ENCODE measurements around the gene TLE6.
"Not testable (repeated sequence)": the region's sequence is repeated elsewhere in the genome, so short reads cannot be mapped to it uniquely, and the experiment has no call there.

The TLE6 gene

DNA sequence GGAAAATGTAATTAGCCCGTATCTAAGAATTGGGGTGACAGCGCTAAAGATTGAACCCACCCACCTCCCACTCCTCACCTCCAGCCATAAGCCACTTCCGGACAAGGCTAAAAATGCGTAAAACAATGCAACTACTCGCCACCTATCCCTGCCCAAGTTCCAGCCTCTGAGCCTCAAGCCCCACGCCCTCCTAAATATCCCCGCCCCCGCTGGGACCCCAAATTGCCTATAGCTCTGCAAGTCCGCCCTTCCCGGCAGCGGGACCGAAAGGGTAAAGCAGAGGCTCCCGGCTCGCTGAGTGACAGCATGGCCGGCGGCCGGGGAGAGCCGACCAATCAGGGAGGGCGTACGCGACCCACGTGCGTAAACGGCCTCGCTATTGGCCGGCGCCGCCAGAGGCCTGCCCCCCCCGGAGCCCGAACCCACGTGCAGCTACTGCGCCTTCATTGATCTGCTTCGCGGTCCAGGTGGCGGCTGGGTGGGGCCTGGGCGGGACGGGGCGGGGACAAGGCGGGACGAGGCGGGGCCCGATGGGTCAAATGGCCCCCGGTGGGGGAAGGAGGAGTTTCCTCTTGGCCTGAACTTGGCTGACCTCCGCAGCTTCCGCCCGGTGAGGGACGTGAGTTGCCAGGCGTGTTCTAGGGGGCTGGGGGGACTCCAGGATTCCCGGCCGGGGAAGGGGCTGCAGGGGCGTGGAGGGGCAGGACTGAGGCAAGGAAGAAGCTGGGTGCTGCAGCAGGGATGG is at the start of gene TLE6:
TLE6 (plus strand) TSS at position 564 of the 745 bp plus-strand sequence. CDS start 670 bp downstream, outside the sequence.
- peak; percentile 81 for DNase-seq

DNA sequence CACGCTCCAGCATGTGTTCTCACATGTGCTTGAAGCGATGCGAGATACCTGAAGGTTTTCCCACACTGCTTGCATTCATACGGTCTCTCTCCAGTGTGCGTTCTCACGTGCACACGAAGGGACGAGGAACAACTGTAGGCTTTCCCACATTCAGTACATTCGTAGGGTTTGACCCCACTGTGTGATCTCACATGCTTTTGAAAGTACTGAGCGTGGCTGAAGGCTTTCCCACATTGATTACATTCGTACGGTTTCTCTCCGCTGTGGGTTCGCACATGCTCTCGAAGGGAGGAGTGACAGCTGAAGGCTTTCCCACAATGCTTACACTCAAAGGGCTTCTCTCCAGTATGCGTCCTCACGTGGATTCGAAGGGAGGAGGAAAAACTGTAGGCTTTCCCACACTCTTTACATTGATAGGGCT is 43.9 kb upstream of the TLE6 start:
- no peak for DNase-seq

DNA sequence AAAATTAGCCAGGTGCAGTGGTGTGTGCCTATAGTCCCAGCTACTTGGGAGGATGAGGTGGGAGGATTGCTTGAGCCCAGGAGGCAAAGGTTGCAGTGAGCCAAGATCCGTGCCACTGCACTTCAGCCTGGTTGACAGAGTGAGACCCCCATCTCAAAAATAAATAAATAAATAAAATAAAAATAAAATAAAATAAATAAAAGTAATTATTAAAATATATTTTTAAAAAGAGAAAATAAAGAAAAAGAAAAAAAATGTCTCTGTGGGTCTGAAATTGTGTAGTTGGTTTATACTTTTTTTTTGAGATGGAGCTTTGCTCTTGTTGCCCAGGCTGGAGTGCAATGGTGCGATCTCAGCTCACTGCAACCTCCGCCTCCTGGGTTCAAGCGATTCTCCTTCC is 41.5 kb upstream of the TLE6 start:
- DNase-seq = not testable (repeated sequence)

DNA sequence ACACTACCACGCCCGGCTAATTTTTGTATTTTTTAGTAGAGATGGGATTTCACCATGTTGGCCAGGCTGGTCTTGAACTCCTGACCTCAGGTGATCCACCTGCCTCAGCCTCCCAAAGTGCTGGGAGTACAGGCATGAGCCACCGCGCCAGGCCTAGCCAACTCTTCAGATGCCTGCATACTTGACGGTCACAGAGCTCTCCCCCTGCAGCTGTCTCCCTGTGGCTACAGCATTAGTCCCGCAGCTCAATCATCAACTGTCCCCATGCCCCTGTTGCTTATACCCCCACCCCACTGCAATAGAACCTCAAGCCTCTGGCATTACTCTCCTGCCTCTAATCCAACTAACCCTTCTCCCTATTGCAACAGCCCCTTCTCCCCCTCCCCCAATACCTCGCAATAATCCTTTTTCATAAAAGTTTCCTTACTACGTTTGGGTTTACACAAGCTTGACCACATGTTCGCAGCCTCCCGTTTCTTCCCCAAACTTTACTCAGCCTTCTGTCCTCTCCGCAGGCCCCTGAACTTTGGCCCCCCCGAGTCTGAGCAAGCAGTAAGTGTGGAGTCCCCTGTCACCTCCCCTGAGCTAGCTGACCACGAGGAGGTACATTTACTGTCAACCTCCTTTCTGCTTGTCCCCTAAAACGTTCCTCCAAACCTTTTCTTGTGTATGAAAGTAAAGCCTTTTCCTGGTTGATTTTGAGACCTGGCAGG is 34.3 kb upstream of the TLE6 start:
- no peak for DNase-seq

DNA sequence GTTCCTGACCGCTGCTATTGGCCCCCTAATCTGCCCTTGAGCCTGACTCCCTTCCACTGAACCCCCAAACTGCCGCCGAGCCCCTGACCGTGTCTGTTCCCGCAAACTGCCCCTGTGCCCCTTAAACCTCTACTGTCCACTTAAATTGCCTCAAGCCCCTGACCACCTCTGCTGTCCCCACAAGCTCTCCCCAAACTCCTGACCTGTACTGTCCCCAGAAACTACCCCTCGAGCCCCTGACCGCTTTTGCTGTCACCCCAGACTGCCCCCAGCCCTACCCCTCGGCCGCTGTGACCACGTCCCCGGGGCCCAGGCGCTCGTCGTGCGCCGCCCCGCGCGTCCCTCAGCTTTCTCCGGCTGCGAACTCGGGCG is 33.0 kb upstream of the TLE6 start:
- no peak for DNase-seq

DNA sequence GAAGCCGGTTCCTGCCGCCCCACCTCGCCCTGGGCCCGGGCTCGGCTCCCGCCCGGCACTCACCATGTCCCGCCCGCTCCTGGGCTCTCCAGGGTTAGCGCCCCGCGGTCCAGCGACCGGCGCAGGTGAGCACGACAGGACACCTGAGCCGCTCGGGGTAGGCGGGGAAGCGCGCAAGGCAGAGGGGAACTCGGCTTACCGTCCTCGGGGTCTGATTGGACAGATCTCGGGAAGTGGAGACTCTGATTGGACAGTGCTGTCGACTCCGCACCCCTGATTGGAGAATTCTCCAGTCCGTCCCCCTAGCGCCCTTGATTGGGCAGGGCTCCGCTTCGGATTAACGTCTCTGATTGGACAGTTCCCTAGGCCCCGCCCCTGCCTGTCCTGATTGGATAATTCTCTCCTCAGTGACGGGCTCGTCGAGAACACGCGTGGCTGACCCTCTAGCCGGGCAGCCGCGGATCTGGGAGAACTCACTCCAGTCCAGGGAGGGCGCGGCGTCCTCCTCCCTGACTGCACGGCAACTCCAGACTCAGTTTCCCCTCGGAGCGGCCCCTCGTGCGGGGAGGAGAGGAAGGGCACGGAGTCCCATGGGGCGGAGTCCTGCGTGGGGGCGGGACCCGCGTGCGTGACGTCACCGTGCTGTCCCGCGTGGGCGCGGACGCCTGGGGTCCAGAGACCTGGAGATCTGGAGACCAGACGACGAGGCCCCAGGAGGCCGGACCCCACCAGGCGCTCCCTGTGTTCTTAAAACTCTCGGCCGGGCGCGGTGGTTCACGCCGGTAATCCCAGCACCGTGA is 32.4 kb upstream of the TLE6 start, which contains the start of gene ZNF77:
ZNF77 (minus strand) TSS at position 197 of the 800 bp plus-strand sequence; CDS start at position 66, 131 bp downstream.
- peak; percentile 93 for DNase-seq

DNA sequence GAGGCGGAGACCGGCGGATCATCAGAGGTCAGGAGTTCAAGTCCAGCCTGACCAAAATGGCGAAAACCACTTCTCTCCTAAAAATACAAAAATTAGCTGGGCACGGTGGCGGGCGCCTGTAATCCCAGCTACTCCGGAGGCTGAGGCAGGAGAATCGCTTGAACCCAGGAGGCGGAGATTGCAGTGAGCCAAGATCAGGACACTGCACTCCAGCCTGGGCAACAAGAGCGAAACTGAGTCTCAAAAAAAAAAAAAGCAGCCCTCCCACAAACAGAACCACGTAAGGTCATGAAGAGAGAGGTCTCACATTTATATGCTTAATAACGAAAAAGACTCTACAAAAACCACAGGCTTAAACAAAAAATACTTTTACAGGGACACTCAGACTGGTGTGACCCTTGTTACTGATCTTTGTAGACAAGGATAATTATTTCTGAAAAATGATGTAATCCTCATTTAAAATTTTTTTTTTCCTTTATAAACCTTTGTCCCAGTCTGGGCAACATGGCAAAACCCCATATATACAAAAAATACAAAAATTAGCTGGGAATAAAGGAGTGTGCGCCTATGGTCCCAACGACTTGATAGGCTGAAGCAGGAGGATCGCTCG is 31.7 kb upstream of the TLE6 start:
- DNase-seq = no peak

DNA sequence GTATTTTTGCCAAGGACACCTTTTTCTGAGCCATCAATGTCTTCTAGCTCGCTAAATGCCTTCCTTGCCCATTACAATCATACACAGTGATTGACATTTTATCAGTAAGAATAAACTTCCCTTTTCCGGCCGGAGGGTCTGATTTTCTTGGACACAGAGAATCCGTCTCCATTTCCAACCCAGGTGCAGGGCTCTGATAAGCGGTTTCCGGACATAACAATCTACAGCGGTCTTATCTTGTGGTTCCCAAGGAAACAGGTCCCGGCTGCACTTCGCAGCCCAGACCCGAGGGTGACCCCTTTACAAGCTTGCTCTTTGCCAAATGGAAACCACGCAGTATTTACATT is 27.5 kb upstream of the TLE6 start:
- DNase-seq = peak; percentile 90

DNA sequence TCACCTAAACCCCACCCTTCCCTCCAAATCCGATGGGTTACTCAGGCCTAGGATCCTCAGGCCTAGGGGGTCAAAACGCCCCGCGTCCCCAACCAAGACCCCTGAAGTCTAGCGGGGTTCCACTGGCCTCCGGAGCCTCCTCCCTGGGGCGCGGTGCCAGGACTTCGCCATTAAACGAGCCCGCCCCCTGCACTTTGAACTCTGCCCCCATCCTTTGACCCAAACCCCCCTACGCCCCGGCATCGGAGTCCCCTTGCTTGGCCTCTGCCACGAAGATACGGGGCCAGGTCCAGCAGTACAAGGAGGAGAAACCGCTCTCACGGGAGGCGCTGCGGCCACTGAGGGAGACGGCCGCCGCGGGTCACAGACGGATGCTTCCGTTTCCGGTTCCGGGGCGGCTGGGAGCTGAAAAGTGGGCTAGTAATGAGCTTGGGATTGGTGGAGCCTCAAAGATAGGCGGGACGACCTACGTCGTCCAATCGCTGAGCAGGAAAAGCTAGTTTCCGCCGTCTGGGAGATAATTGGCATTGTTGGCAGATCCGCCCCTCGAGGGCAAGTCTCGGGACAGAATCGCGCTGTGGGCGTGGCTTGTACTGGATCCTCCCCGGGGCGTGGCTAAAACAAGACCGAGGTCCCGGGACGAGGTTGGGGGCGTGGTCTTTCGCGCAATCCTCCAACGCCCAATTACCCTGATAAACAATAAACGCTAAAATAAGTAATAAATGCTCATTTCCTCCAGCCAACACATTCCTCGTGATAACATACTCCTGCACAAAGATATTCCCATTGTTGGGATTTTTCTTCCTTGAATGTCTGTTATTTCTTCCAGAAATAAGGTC is 26.9 kb upstream of the TLE6 start:
- DNase-seq = peak; percentile 98

DNA sequence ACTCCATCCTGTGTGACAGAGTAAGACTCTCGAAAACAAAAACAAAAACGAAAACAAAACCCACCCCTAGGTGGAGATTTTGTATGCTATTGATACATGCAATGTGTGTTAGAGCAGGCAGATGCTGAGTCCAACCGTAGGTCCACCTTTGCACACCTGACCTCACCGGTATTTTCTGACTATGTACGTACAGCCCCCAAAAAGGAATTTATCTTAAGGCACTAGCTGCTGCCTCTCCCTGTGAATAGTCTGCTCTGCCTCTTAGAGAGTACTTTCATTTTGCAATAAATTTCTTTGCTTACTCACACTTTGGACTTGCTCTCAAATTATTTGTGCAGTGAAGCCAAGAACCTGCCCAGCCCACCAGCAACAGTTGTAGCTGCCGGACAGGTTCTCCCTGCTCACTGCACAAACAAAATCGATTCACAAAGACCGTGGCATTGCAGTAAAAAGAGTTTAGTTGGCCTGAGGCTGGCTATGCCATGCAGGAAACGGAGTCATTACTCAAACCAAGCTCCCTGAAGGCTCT is 24.3 kb upstream of the TLE6 start:
- no peak for DNase-seq

DNA sequence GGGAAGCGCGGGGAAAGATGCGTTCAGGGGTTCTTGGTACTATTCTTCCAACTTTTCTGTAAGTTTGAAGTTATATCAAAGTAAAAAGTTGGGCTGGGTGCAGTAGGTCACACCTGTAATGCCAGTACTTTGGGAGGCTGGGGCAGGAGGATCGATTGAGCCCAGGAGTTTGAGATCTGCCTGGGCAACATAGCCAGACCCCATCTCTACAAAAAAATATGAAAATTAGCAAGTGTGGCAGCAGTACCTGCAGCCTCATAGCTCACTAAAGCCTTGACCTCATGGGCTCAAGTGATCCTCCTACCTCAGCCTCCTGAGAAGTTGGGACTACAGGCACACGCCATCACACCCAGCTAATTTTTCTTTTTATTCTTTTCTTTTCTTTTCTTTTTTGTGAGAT is 20.2 kb upstream of the TLE6 start:
- no peak for DNase-seq

DNA sequence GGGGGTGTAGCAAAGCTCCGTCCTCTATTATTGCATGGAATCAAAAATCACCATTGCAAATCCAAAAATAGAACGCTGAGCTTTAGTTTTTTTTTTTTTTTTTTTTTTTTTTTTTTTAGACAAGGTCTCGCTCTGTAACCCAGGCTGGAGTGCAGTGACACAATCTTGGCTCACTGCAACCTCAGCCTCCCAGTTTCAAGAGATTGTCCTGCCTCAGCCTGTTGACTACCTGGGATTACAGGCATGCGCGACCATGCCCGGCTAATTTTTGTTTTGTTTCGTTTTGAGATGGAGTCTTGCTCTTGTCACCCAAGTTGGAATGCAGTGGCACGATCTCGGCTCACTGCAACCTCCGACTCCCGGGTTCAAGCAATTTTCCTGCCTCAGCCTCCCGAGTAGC is 17.2 kb upstream of the TLE6 start:
- DNase-seq = no peak

DNA sequence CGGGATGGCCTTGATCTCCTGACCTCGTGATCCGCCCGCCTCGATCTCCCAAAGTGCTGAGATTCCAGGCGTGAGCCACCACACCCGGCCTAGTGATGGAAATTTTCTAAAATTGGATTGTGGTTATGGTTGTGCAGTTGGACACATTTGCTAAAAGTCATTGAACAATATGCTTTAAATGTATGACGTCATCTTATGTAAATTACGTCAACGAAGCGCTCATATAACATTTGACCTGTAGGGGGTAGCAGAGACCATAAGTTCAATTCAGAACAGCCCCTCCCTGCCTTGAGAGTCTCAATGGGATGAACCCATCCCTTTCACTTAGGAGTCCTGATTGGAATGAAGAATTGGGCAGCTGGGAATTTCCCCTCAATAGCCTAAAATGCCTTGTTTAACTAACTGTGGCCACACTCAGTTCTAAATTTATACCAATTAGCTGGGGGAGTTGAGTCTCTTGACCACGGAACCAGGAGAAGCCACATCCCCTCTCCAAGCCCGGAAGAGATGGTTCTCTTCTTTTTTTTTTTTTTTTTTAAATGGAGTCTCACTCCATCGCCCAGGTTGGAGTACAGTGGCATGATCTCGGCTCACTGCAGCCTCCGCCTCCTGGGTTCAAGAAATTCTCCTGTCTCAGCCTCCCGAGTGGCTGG is 15.2 kb upstream of the TLE6 start:
- no peak for DNase-seq

DNA sequence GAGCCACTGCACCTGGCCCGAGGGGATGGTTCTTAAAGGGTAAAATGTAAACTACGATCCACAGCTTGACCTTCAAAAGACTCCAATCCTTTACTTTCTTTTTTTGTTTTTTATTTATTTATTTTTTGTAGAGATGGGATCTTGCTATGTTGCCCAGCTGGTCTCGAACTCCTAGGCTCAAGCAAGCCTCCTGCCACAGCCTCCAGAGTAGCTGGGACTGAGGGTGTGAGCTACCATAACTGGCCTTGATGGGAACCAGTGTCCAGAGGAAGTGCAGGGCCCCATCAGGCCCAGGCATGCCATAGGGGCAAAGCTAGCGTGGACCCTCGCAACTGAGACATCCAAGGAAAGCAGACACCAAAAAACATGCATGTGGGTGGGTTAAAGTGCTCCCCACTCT is 14.2 kb upstream of the TLE6 start:
- no peak for DNase-seq

DNA sequence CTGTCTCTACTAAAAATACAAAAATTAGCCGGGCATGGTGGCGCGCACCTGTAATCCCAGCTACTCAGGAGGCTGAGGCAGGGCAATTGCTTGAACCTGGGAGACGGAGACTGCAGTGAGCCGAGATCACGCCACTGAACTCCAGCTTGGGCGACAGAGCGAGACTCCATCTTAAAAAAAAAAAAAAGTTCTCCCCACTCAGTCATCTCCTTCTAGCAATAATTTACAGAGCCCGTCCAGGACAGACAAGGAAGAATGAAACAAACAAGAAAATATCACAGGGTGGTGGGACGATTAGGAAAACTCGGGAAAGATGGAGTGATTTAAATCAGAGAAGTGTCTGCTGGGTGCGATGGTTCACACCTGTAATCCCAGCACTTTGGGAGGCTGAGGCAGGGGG is 13.7 kb upstream of the TLE6 start:
- not testable (repeated sequence) for DNase-seq

DNA sequence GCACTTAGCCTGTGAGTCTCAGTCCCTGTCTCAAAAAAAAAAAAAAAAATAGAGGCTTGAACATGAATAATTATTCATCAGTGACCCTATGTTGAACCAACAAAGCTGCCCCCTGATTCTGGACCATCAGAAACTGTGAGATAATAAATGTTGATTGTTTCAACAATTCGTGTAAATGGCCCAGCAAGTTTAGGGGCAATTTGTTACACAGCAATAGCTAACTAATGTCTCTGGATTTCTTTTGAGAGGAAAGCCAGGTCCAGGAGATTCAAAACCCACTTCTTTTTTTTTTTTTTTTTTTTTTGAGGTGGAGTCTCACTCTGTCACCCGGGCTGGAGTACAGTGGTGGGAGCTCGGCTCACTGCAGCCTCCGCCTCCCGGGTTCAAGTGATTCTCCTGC is 12.5 kb upstream of the TLE6 start:
- DNase-seq = no peak

DNA sequence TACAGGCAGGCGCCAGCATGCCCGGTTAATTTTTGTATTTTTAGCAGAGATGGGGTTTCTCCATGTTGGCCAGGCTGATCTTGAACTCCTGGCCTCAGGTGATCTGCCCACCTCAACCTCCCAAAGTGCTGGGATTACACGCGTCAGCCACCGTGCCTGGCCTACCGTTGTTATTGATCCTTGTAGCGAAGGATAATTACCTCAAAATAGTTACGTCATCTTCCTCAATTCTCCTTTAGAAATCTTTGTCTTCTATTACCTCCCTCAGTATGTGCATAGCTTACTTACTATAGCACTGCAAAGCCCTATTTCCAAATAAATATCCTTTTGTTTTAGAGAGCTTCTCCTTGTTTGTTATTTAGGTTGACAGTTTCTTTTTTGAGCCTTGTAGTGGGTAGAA is 9.4 kb upstream of the TLE6 start:
- DNase-seq = no peak

DNA sequence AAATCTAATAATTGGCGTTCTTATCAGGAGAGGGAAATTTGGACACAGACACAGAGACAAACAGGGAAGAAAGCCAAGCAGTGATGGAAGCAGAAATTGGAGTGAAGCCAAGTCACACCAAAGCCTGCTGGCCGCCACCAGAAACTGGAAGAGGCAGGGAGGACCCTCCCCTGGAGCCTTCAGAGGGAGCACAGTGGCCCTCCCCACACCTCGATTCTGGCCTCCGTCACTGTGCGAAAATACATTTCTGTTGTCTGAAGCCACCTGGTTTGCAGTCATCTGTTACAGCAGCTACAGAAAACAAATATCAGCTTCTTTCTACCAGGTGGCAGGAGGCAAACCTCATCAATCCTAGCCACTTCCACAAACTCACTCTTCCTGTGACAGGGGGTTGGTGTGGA is 8.3 kb upstream of the TLE6 start:
- no peak for DNase-seq

DNA sequence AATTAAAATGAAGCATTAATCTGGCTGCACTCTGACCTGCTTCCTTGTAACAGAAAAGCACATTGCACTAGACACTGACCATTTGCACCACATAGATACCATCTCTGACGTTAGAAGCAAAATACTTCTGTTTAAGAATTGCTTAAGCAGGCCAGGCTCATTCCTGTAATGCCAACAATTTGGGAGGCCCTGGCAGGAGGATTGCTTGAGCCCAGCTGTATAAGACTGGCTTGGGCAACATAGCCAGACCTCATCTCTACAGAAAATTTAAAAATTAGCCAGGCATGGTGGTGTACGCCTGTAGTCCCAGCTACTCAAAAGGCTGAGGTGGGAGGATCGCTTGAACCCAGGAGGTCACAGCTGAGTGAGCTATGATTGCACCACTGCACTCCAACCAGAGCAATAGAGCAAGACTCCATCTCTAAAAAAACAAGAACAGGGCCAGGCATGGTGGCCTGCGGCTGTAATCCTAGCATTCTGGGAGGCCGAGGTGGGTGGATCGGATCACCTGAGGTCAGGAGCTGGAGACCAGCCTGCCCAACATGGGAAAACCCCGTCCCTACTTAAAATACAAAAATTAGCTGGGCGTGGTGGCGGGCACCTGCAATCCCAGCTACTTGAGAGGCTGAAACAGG is 7.0 kb upstream of the TLE6 start:
- peak; percentile 19 for DNase-seq

DNA sequence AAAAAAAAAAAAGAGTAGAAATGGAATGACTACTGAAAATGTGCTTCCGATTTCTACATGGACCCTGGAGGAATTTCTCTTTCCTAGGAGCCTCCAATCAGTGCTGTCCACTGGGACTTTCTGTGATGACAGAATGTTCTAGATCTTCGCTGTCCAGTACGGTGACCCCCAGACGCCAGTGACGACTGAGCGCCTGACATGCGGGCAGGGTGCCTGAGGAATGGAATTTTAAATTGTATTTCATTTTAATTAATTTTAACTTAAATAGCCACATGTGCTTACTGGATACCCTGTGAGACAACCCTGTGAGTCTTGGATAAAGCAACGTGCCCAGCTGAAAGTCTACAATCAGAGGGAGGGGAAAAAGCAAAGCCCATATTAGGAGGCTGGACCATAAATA is 4.1 kb upstream of the TLE6 start:
- DNase-seq = no peak

Data from GF-D8 (cell line).